Mesothelial cell of epicardium (in vitro differentiated cells): ENCODE measurements around the gene ACTR5. TPM values are rescaled to one million over a fixed set of nuclear protein-coding genes. Genes with fewer than 3 reads are reported as not detected.

Source experiments
- DNase-seq, 2 experiments: peaks; one replicate each; pipeline ENCODE4 v3.0.0; 2021; ENCODE audit warnings: low spot score in 2 of 2; ENCODE audit not compliant: unreplicated experiment in 2 of 2
- H3K27ac Mint-ChIP-seq: 2 replicates; pipeline ENCODE4 v1.8.0; 2021; ENCODE audit warnings: mixed read lengths
- H3K27me3 Mint-ChIP-seq: 2 replicates; pipeline ENCODE4 v1.8.0; 2021; ENCODE audit warnings: low read depth, mixed read lengths
- H3K36me3 Mint-ChIP-seq: 2 replicates; pipeline ENCODE4 v1.8.0; 2021; ENCODE audit warnings: mixed read lengths
- H3K4me1 Mint-ChIP-seq: 2 replicates; pipeline ENCODE4 v1.8.0; 2021; ENCODE audit warnings: mixed read lengths
- H3K4me3 Mint-ChIP-seq: 2 replicates; pipeline ENCODE4 v1.8.0; 2021; ENCODE audit warnings: mild to moderate bottlenecking, moderate library complexity, mixed read lengths
- H3K9me3 Mint-ChIP-seq: 2 replicates; pipeline ENCODE4 v1.8.0; 2021; ENCODE audit warnings: mixed read lengths
- total RNA-seq: library from RNA; stranded (reverse); gene quantifications from 3 replicates; pipeline ENCODE4 v1.2.1, GENCODE V29; 2021
- TF ChIP-seq, protein P1 (sequence below): fragments of 200-600 bp; sonication (generic); IDR thresholded peaks from one replicate; pipeline ENCODE4 v1.5.0; 2021; ENCODE audit warnings: antibody characterized with exemption; ENCODE audit not compliant: unreplicated experiment

The ACTR5 gene
- total RNA-seq, 1 donor from 2014 or later = 9.5 TPM

GRCh38 chr20:38769376-38770295, 21.4 kb downstream of the ACTR5 start:
- TF ChIP-seq, protein P1, sequence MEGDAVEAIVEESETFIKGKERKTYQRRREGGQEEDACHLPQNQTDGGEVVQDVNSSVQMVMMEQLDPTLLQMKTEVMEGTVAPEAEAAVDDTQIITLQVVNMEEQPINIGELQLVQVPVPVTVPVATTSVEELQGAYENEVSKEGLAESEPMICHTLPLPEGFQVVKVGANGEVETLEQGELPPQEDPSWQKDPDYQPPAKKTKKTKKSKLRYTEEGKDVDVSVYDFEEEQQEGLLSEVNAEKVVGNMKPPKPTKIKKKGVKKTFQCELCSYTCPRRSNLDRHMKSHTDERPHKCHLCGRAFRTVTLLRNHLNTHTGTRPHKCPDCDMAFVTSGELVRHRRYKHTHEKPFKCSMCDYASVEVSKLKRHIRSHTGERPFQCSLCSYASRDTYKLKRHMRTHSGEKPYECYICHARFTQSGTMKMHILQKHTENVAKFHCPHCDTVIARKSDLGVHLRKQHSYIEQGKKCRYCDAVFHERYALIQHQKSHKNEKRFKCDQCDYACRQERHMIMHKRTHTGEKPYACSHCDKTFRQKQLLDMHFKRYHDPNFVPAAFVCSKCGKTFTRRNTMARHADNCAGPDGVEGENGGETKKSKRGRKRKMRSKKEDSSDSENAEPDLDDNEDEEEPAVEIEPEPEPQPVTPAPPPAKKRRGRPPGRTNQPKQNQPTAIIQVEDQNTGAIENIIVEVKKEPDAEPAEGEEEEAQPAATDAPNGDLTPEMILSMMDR = no peak
- Mint-ChIP-seq H3K27ac (no peak overlapping the region), H3K4me1 (no peaks in the 10 kb centered on the region), H3K4me3 (no peak overlapping the region), H3K9me3 (peaks cover 16% of the 10 kb centered on the region), H3K36me3 (peaks cover 55% of the 10 kb centered on the region), H3K27me3 (no peaks in the 10 kb centered on the region)
- DNase-seq = no peak

DNA sequence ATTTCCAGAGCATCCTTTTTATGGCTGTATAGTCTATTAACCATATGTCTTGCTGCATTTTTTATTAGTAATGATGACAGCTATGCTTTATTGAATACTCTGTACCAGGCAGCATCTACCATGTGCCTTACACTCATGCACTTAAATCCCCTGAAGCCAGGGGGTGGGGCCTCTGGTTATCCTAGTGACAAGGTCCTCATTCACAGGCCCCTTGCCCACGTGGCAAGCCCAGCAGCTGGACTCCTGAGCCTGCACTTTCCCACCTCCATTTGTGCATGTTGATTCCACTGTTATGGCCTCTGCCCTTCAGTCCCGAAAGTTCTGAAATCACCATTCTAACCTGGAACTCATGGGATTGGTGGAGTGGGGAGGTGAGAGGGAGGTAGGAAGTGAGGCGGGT, 22.3 kb downstream of the ACTR5 start:
- no peaks in the 10 kb centered on the region for H3K27me3 Mint-ChIP-seq
- H3K9me3 Mint-ChIP-seq = peaks cover 18% of the 10 kb centered on the region
- H3K4me1 Mint-ChIP-seq = no peaks in the 10 kb centered on the region
- peaks cover 56% of the 10 kb centered on the region for H3K36me3 Mint-ChIP-seq
- no peak overlapping the region for H3K27ac Mint-ChIP-seq
- TF ChIP-seq, protein P1 = no peak
- DNase-seq = no peak
- H3K4me3 Mint-ChIP-seq = no peak overlapping the region

GRCh38 chr20:38770970-38771369, 22.7 kb downstream of the ACTR5 start:
- TF ChIP-seq, protein P1 = no peak
- no peak overlapping the region for H3K4me3 Mint-ChIP-seq
- H3K4me1 Mint-ChIP-seq = no peaks in the 10 kb centered on the region
- no peak overlapping the region for H3K27ac Mint-ChIP-seq
- H3K36me3 Mint-ChIP-seq = peaks cover 52% of the 10 kb centered on the region
- peaks cover 18% of the 10 kb centered on the region for H3K9me3 Mint-ChIP-seq
- H3K27me3 Mint-ChIP-seq = no peaks in the 10 kb centered on the region
- DNase-seq = no peak

DNA sequence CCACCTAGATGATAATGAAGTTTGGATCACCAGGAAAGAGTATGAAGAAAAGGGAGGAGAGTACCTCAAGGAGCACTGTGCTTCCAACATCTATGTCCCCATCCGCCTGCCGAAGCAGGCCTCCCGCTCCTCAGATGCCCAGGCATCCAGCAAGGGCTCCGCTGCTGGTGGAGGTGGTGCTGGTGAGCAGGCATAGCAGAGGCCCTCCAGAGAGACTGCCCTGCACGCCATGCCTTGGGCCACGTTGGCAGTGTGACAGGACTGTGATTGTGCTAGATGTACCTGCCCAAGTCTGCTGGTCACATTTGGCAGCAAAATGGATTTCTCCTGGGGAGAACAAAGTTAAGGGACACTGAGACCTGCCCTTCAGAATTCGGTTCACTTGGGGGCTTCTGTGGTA, 23.4 kb downstream of the ACTR5 start:
- Mint-ChIP-seq H3K27me3 (no peaks in the 10 kb centered on the region), H3K36me3 (peaks cover 53% of the 10 kb centered on the region), H3K9me3 (peaks cover 18% of the 10 kb centered on the region), H3K4me3 (no peak overlapping the region), H3K4me1 (no peaks in the 10 kb centered on the region), H3K27ac (no peak overlapping the region)
- TF ChIP-seq, protein P1 = no peak
- DNase-seq = no peak

DNA sequence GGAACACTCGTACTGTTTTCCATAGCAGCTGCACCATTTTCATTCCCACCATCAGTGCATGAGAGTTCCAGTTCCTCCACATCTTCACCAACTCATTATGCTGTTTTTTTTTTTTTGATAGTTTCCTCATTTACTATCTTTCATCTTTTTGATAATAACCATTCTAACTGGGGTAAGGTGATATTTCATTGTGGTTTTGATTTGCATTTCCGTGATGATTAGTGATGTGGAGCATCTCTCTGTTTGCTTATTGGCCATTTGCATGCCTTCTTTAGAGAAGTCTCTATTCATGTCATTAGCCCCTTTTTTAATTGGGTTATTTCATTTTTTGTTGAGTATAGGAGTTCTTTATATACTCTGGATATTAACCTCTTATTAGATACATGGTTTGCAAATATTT, 25.9 kb downstream of the ACTR5 start:
- H3K36me3 Mint-ChIP-seq = peaks cover 39% of the 10 kb centered on the region
- peaks cover 18% of the 10 kb centered on the region for H3K9me3 Mint-ChIP-seq
- no peak overlapping the region for H3K4me3 Mint-ChIP-seq
- no peaks in the 10 kb centered on the region for H3K4me1 Mint-ChIP-seq
- H3K27me3 Mint-ChIP-seq = no peaks in the 10 kb centered on the region
- TF ChIP-seq, protein P1 = no peak
- no peak for DNase-seq
- no peak overlapping the region for H3K27ac Mint-ChIP-seq
